BJ (cell line): ENCODE measurements around the gene GRAMD2B. TPM values are rescaled to one million over a fixed set of nuclear protein-coding genes. Genes with fewer than 3 reads are reported as not detected.

Experiments used
- CTCF ChIA-PET: fragments of 350-600 bp; formaldehyde crosslinking; extraction: SDS; loops from one replicate; lab custom pipeline; 2021; ENCODE audit warnings: antibody characterized with exemption, inconsistent platforms; lab: Yijun Ruan, JAX
- POLR2A ChIA-PET: fragments of 300-600 bp; sonication (Branson Sonifier 250); formaldehyde crosslinking; extraction: SDS; loops from one replicate; lab custom pipeline; 2021; ENCODE audit warnings: antibody characterized with exemption; lab: Charles Lee
- DNase-seq: peaks from one replicate; pipeline ENCODE4 v3.0.0-alpha.2; 2011; ENCODE audit warnings: low read depth
- H3K27me3 ChIP-seq: 2 replicates; pipeline ENCODE4 v1.6.0; 2011; ENCODE audit warnings: low read length; ENCODE audit not compliant: control insufficient read depth, insufficient read depth
- H3K36me3 ChIP-seq: 2 replicates; pipeline ENCODE4 v1.5.1; 2011; ENCODE audit warnings: low read length; ENCODE audit not compliant: control insufficient read depth, insufficient read depth
- H3K4me3 ChIP-seq: 2 replicates; pipeline ENCODE4 v1.5.1; 2011; ENCODE audit warnings: low read depth, mild to moderate bottlenecking, control low read depth, low read length
- polyA plus RNA-seq: library from polyadenylated mRNA; depleted of rRNA; stranded (reverse); fragments of >200 nt; gene quantifications from 2 replicates; pipeline ENCODE4 v1.2.3, GENCODE V29; 2011
- TF ChIP-seq, protein P1 (sequence below): IDR thresholded peaks from 2 replicates; pipeline ENCODE4 v1.5.1; 2011; ENCODE audit warnings: low read depth, mild to moderate bottlenecking, control low read depth, inconsistent platforms, low read length, moderate library complexity; ENCODE audit not compliant: insufficient read depth

GRAMD2B gene
- polyA plus RNA-seq, 1 experiment, result 77.9 TPM

- no peak overlapping the region for H3K4me3 ChIP-seq
- H3K27me3 ChIP-seq, result no peaks in the 10 kb centered on the region
- ChIA-PET CTCF (no interaction called here), POLR2A (no interaction called here)
- no peaks in the 10 kb centered on the region for H3K36me3 ChIP-seq
- DNase-seq, result no peak
- TF ChIP-seq, protein P1, sequence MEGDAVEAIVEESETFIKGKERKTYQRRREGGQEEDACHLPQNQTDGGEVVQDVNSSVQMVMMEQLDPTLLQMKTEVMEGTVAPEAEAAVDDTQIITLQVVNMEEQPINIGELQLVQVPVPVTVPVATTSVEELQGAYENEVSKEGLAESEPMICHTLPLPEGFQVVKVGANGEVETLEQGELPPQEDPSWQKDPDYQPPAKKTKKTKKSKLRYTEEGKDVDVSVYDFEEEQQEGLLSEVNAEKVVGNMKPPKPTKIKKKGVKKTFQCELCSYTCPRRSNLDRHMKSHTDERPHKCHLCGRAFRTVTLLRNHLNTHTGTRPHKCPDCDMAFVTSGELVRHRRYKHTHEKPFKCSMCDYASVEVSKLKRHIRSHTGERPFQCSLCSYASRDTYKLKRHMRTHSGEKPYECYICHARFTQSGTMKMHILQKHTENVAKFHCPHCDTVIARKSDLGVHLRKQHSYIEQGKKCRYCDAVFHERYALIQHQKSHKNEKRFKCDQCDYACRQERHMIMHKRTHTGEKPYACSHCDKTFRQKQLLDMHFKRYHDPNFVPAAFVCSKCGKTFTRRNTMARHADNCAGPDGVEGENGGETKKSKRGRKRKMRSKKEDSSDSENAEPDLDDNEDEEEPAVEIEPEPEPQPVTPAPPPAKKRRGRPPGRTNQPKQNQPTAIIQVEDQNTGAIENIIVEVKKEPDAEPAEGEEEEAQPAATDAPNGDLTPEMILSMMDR, result no peak
Observed at GRCh38 chr5:126398791-126399190, 24.4 kb upstream of the GRAMD2B start.

GRCh38 chr5:126400621-126401251 is 22.5 kb upstream of the GRAMD2B start:
- no peaks in the 10 kb centered on the region for H3K27me3 ChIP-seq
- H3K4me3 ChIP-seq, result no peak overlapping the region
- H3K36me3 ChIP-seq, result no peaks in the 10 kb centered on the region
- TF ChIP-seq, protein P1, result no peak
- POLR2A ChIA-PET, result no interaction called here
- CTCF ChIA-PET, result interaction anchor here (0.7 to 1.9 kb wide), 3 partner anchors 13 to 116 kb away, joined by 4 to 8 read pairs (median 5); no protein-coding TSS in a partner anchor
- DNase-seq, result no peak

DNA sequence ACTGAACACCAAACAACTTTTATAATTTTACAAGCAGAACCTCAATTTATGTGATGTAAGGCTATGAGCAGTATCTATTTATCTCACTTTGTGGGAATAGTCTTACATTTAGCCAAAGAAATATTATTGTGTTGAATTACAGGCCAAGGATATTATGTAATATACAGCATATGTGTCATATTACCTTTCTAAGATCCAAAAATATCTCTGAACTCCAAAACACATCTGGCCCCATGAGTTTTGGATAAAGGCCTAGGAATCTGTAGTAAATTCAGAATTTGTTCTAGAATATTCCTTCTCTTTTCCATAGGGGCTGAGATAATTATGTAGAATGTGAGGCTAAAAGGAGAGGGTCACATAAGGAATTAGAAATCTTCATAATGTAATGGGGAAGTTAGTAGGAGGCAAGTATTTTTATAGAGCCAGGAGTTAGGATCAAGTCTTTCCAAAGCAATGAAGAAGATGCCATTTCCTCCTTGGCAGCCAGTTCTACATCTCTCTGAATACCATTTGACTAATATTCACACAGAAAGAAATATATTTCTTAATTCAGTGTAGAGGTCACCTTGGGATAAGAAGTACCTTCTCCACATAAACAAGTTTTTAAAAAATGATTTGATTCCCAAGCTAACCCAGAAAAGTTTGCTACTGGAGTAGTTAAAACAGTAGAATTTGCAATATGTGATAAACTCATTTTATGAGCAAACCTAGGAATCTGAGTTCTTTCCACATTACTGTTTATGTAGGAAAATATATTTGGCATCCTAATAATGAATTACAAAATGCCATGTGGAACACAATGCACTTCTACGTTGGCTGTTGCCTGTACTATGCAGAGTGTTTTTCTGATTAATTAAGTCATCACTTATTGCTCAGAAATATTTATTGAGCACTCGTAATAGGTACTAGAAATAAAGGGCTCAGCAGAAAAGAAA is 20.3 kb upstream of the GRAMD2B start:
- TF ChIP-seq, protein P1, result no peak
- ChIA-PET CTCF (interaction anchor here (1.9 kb wide), 1 partner anchor 15 kb away, joined by 8 read pairs; no protein-coding TSS in a partner anchor), POLR2A (interaction anchor here (1.1 kb wide), 1 partner anchor 51 kb away, joined by 4 read pairs; no protein-coding TSS in a partner anchor)

DNA sequence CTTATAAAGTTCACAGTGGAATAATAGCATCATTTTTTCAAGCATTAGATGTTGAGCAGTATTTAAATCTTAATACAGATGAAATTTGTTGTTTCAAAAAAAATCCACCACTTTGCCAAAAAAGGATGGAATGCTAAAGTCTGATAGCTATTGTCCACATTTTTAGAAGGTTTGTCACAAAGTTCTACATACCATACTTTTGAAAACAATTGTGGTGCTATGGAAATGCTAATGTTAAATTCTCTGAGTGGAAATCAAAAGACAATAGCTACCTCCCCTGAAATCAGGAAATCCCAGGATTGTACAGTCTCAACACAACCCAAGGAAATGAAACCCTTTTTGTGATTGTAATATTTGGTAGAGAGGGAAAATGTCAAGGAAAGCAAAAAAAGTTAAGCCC is 19.3 kb upstream of the GRAMD2B start:
- TF ChIP-seq, protein P1, result no peak
- H3K4me3 ChIP-seq, result no peak overlapping the region
- DNase-seq, result no peak
- no peaks in the 10 kb centered on the region for H3K27me3 ChIP-seq
- ChIA-PET POLR2A (interaction anchor here (0.6 to 1.1 kb wide), 2 partner anchors 52 to 77 kb away, joined by 4 read pairs; no protein-coding TSS in a partner anchor), CTCF (interaction anchor here (0.9 kb wide), 1 partner anchor 69 kb away, joined by 3 read pairs; no protein-coding TSS in a partner anchor)
- H3K36me3 ChIP-seq, result no peaks in the 10 kb centered on the region

More for the DNA sequence above, 20.3 kb upstream of the GRAMD2B start:
- peak; percentile 58 for DNase-seq
- Histone ChIP-seq H3K36me3 (no peaks in the 10 kb centered on the region), H3K4me3 (no peak overlapping the region), H3K27me3 (no peaks in the 10 kb centered on the region)

- DNase-seq, result no peak
- CTCF ChIA-PET, result no interaction called here
- TF ChIP-seq, protein P1, result no peak
Observed at GRCh38 chr5:126410623-126411022, 12.6 kb upstream of the GRAMD2B start.

More at GRCh38 chr5:126410623-126411022, 12.6 kb upstream of the GRAMD2B start:
- H3K36me3 ChIP-seq, result no peaks in the 10 kb centered on the region
- H3K4me3 ChIP-seq, result no peak overlapping the region
- no peaks in the 10 kb centered on the region for H3K27me3 ChIP-seq
- POLR2A ChIA-PET, result no interaction called here
